ENCODE measurements around the gene DDX6.

The DDX6 gene

GRCh38 chr11:118705791-118706545, 85.0 kb downstream of the DDX6 start:
- in situ Hi-C loops (cut with HindIII; ENCODE audit: low sequenced_read_pairs), result loop anchor here (5.0 to 10.0 kb wide), 2 partner anchors 89 to 241 kb away; partner anchors contain the start of gene DDX6

GRCh38 chr11:118705111-118705741, 85.7 kb downstream of the DDX6 start:
- in situ Hi-C loops (cut with HindIII; ENCODE audit: low sequenced_read_pairs), result loop anchor here (5.0 to 10.0 kb wide), 2 partner anchors 90 to 242 kb away; partner anchors contain the start of gene DDX6

- in situ Hi-C loops (cut with HindIII; ENCODE audit: low sequenced_read_pairs), result loop anchor here (10.0 kb wide), 1 partner anchor 91 kb away; the partner anchor contains the start of gene DDX6
These were observed 87.3 kb downstream of the DDX6 start for GRCh38 chr11:118703563-118704106.

- in situ Hi-C loops (cut with HindIII; ENCODE audit: low sequenced_read_pairs), result loop anchor here (10.0 kb wide), 1 partner anchor 95 kb away; the partner anchor contains the start of gene DDX6
These were observed 91.3 kb downstream of the DDX6 start for GRCh38 chr11:118699506-118700220.
